Osteoblast (primary cell): ENCODE results near the gene BAX. TPM values are rescaled to one million over a fixed set of nuclear protein-coding genes. Genes with fewer than 3 reads are reported as not detected.

Experiments used
- DNase-seq: peaks from one replicate; pipeline ENCODE4 v3.0.0; 2011; ENCODE audit warnings: low spot score, mixed read lengths; ENCODE audit not compliant: insufficient read length; ENCODE audit errors: missing footprints
- H2AFZ ChIP-seq: 2 replicates; pipeline ENCODE4 v1.6.0; 2011; ENCODE audit warnings: mild to moderate bottlenecking, low read length
- H3K27ac ChIP-seq: 2 replicates; pipeline ENCODE4 v1.5.1; 2011; ENCODE audit warnings: mild to moderate bottlenecking, low read depth, low read length, moderate library complexity
- H3K27me3 ChIP-seq: 2 replicates; pipeline ENCODE4 v1.6.0; 2012; ENCODE audit warnings: mild to moderate bottlenecking, control low read depth, inconsistent platforms, low read length, moderate library complexity; ENCODE audit not compliant: insufficient read depth
- H3K36me3 ChIP-seq: 2 replicates; pipeline ENCODE4 v1.5.1; 2011; ENCODE audit warnings: mild to moderate bottlenecking, low read length, control low read depth, moderate library complexity; ENCODE audit not compliant: insufficient read depth
- H3K4me1 ChIP-seq: 2 replicates; pipeline ENCODE4 v1.5.1; 2011; ENCODE audit warnings: mild to moderate bottlenecking, low read length, control low read depth, moderate library complexity; ENCODE audit not compliant: insufficient read depth
- H3K4me2 ChIP-seq: 2 replicates; pipeline ENCODE4 v1.6.0; 2011; ENCODE audit warnings: mild to moderate bottlenecking, low read length; ENCODE audit not compliant: insufficient read depth
- H3K4me3 ChIP-seq: fragments of 200-600 bp; sonication (generic); 3 replicates; pipeline ENCODE4 v1.5.1; 2012; ENCODE audit warnings: mild to moderate bottlenecking, low read length, inconsistent platforms; ENCODE audit not compliant: insufficient read depth
- H3K79me2 ChIP-seq: 2 replicates; pipeline ENCODE4 v1.6.0; 2012; ENCODE audit warnings: mild to moderate bottlenecking, low read length, control low read depth, inconsistent platforms; ENCODE audit not compliant: insufficient read depth
- H3K9me3 ChIP-seq: 2 replicates; pipeline ENCODE4 v1.5.1; 2011; ENCODE audit warnings: low read depth, low read length, control low read depth
- H4K20me1 ChIP-seq: 2 replicates; pipeline ENCODE4 v1.6.0; 2012; ENCODE audit warnings: mild to moderate bottlenecking, low read length, control low read depth; ENCODE audit not compliant: insufficient read depth
- CTCF ChIP-seq: IDR thresholded peaks from 2 replicates; pipeline ENCODE4 v1.5.1; 2011; ENCODE audit warnings: mild to moderate bottlenecking, low read depth, low read length, moderate library complexity; ENCODE audit errors: extremely low read depth
- total RNA-seq: library from RNA; depleted of rRNA; stranded (reverse); fragments of >200 nt; gene quantifications from 2 replicates; pipeline ENCODE4 v1.2.3, GENCODE V29; 2012

Gene BAX
- total RNA-seq, 1 donor = 78.9 TPM

- peaks cover 17% of the 10 kb centered on the region for H3K4me1 ChIP-seq
- H3K9me3 ChIP-seq = no peaks in the 10 kb centered on the region
- peak overlapping the region; percentile 96 for H3K4me3 ChIP-seq
- DNase-seq = peak; percentile 19
- H3K27me3 ChIP-seq = no peaks in the 10 kb centered on the region
- peaks cover 32% of the 10 kb centered on the region for H3K79me2 ChIP-seq
- H2AFZ ChIP-seq = peak overlapping the region; percentile 100
- peak overlapping the region; percentile 98 for H3K4me2 ChIP-seq
- no peaks in the 10 kb centered on the region for H4K20me1 ChIP-seq
- H3K27ac ChIP-seq = peak overlapping the region; percentile 89
- no peak for TF ChIP-seq CTCF
- H3K36me3 ChIP-seq = peaks cover 21% of the 10 kb centered on the region
Observed at GRCh38 chr19:48953990-48954594, 583 bp upstream of the BAX start.

GRCh38 chr19:48955308-48955958, 758 bp downstream of the BAX start:
- peaks cover 17% of the 10 kb centered on the region for H3K4me1 ChIP-seq
- TF ChIP-seq CTCF = no peak
- no peaks in the 10 kb centered on the region for H4K20me1 ChIP-seq
- peak overlapping the region; percentile 96 for H3K4me3 ChIP-seq
- peak overlapping the region; percentile 89 for H3K27ac ChIP-seq
- H2AFZ ChIP-seq = peak overlapping the region; percentile 41
- peaks cover 32% of the 10 kb centered on the region for H3K79me2 ChIP-seq
- no peaks in the 10 kb centered on the region for H3K9me3 ChIP-seq
- peak overlapping the region; percentile 98 for H3K4me2 ChIP-seq
- peak; percentile 68 for DNase-seq
- no peaks in the 10 kb centered on the region for H3K27me3 ChIP-seq
- peaks cover 21% of the 10 kb centered on the region for H3K36me3 ChIP-seq

GRCh38 chr19:48958006-48958405, 3.3 kb downstream of the BAX start:
- Histone ChIP-seq H3K4me3 (no peak overlapping the region), H3K27ac (no peak overlapping the region), H3K4me2 (no peak overlapping the region), H4K20me1 (no peaks in the 10 kb centered on the region), H3K27me3 (no peaks in the 10 kb centered on the region), H3K9me3 (no peaks in the 10 kb centered on the region), H3K36me3 (peaks cover 27% of the 10 kb centered on the region), H3K4me1 (peaks cover 17% of the 10 kb centered on the region), H2AFZ (no peak overlapping the region), H3K79me2 (peaks cover 32% of the 10 kb centered on the region)
- TF ChIP-seq CTCF = no peak
- no peak for DNase-seq
